T-helper 1 cell treated with Interleukin-12 subunit alpha and Interleukin-12 subunit beta and Interleukin-4 antibody, amounts not matched to agents 30 ng/mL and 1 ng/mL, for 36 hours (primary cell): ENCODE data around the gene TCP11. TPM values are rescaled to one million over a fixed set of nuclear protein-coding genes. Genes with fewer than 3 reads are reported as not detected.
"Not testable (repeated sequence)": the region's sequence is repeated elsewhere in the genome, so short reads cannot be mapped to it uniquely, and the experiment has no call there.

Experiments
- intact Hi-C: fragments of 100-400 bp; cut with micrococcal nuclease; formaldehyde crosslinking; loops from one replicate; pipeline ENCODE4 v1.15.1; 2024
- total RNA-seq: library from RNA; stranded (reverse); gene quantifications from 2 replicates; pipeline ENCODE4 v1.2.3, GENCODE V29; 2022

Gene TCP11
- total RNA-seq, 1 donor from 2014 or later: not detected

GRCh38 chr6:35148167-35148741 lies 7.1 kb upstream of the TCP11 start:
- intact Hi-C loops: loop anchor here (1.0 to 10.0 kb wide), 3 partner anchors 57 to 263 kb away; partner anchors contain the start of genes ANKS1A and TAF11

DNA sequence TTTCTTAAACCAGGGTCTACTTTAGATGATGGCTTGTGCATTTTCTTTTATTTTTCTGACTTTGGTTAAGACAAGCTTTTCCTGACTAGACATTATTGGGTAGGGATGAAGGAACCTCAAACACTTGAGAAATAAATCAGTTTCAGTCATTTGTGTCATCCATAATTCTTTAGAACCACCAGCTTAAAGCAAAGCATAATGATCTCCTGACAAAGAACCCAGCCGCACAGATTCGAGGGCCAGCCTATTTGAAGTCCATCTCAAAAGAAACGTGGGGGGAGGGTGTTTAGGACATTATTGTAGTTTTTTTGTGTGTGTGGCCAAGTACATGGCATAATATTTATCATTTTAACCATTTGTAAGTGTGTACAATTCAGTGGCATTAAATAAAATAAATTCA lies 6.3 kb upstream of the TCP11 start:
- intact Hi-C loops: loop anchor here (10.0 kb wide), 1 partner anchor 263 kb away; the partner anchor contains the start of genes ANKS1A and TAF11

- intact Hi-C loops: loop anchor here (10.0 kb wide), 1 partner anchor 262 kb away; the partner anchor contains the start of genes ANKS1A and TAF11
Observed at GRCh38 chr6:35147026-35147425, 5.9 kb upstream of the TCP11 start.

- intact Hi-C loops: loop anchor here (1.0 to 10.0 kb wide), 2 partner anchors 95 to 262 kb away; partner anchors contain the start of genes ANKS1A and TAF11
Observed at GRCh38 chr6:35146453-35146852, 5.3 kb upstream of the TCP11 start.

DNA sequence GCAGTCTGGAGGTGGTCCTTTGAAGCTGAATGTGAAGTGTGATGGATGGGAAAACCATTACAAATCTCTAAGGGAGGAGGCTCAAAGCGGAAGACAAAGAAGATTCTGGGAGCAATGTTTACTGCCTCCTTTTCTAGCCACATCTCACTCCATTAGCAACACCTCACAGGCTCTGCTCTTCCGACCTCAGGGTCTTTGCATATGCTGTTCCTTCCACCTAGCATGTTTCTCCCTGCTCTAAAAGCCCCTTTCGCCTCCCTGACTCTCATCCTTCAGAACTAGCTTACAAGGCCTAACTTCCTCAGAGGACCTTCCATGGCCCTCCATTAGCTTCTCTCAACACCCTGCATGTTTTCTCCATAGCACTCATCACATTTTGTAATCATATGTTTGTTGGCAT lies 4.6 kb upstream of the TCP11 start:
- intact Hi-C loops: loop anchor here (1.0 to 10.0 kb wide), 2 partner anchors 96 to 261 kb away; partner anchors contain the start of genes ANKS1A and TAF11

DNA sequence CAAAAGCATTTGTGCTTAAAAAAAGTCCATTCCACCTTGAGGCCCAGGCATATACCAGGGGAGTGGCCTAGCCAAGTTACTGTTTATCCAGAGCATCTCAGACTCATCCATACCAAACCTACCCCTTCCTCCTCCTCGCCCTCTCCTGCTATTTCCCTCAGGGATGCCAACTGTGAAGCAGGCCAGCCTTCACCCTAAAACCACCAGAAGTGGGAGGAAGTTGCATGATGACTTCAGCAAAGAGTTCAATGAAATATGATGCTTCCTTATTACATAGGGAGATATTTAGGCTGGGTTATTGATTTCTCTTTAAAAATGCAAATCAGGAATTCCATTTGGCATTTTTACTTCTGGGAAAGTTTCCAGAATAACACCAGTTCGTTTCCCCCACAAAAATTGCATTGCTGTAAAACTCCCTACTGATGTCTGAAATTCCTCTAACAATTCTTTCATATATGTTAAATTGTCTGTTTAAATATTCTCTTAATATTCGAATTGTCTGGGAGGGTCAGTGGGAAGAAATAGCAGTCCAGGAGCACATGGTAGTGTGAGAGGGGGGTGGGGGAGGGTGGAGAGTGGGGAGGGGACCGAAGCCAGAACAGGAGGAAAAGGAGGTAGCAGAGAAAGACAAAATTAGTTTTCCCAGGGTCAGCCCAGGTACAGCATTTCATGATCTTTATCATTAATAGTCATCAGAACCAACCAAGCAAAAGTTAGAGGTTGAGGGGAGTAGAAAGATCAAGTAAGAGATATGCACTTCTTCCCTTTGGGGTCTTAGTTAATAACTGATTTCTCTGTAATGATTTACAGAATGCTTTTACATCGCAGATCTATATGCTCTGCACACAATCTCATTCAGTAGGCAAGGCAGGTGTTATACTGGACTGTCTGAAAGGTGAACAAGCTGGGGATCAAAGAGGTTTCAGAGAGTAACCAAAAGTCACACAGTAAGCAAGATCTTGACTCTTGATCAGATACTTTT lies 1.7 kb upstream of the TCP11 start:
- intact Hi-C loops: loop anchor here (5.0 to 10.0 kb wide), 2 partner anchors 258 to 351 kb away; partner anchors contain the start of genes ANKS1A, BLTP3A and TAF11

- intact Hi-C loops: loop anchor here (1.0 to 10.0 kb wide), 8 partner anchors 65 to 680 kb away; partner anchors contain the start of genes ANKS1A, BLTP3A and TAF11
Observed at GRCh38 chr6:35140639-35141006, 516 bp downstream of the TCP11 start.

GRCh38 chr6:35139924-35140638 lies 1.1 kb downstream of the TCP11 start:
- intact Hi-C loops: loop anchor here (1.0 to 10.0 kb wide), 8 partner anchors 65 to 680 kb away; partner anchors contain the start of genes ANKS1A, BLTP3A and TAF11

DNA sequence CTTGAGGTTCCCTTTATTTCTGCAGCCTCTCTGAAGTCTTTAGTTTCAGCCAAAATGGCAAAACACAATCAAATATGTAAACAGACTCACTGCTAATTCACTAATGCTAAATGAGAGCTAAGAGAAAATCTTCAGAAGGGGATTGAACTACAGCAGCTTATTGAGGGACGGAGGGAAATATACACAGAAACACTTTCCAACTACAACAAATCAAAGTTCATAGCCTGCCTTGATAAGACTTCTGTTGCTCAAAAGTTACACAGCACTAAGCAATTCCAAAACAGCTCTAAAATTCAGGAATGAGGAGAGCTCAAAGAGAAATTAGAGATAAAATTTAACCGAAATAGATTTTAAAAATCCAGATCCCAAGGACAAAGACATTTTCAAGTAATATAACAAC lies 1.7 kb downstream of the TCP11 start:
- intact Hi-C loops: no loop called here

DNA sequence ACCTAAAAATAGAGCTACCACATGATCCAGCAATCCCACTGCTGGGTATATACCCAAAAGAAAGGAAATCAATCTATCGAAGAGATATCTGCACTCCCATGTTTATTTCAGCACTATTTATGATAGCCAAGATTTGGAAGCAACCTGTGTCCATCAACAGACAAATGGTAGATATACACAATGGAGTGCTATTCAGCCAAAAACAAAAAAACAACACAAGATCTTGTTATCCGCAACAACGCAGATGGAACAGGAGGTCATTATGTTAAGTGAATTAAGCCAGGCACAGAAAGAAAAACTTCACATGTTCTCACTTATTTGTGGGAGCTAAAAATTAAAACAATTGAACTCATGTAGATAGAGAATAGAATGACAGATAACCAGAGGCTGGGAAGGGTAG lies 2.9 kb downstream of the TCP11 start:
- intact Hi-C loops: not testable (repeated sequence)

- intact Hi-C loops: no loop called here
Observed at GRCh38 chr6:35136185-35136584, 5.0 kb downstream of the TCP11 start.

DNA sequence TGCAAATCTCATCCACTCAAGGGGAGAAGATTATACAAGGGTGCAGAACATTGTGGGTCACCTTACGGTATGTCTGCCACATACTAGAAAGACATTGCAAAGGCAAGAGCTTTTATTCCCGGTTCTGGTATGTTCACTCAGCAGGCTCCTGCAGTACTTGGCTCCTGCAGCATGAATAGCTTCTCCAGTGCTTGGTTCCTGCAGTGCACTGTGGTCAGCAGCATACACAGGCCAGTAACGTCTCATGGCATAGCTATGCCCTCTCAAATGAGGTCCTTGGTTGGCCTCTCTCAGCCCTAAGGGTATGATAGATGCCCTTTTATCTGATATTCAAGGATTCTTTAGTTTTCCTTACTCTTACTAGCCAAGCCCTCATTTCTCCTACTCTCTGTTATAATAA lies 12.6 kb downstream of the TCP11 start:
- intact Hi-C loops: no loop called here

DNA sequence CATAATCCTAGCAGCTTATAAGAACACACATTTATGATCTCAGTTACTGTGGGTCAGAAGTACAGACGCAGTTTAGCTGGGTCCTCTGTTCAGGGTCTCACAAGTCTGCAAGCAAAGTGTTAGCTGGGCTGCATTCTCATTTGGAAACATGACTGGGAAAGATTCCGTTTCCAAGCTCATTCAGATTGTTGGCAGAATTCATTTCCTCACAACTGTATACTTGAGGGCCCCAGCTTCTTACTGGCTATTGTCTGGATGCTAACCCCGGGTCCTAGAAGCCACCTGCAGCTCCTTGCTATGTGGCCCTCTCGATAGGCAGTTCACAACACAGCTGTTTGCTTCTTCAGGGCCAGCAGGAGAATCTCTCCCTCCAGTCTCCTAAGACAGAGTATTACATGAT lies 13.1 kb downstream of the TCP11 start:
- intact Hi-C loops: no loop called here

- intact Hi-C loops: no loop called here
Observed at GRCh38 chr6:35124356-35124755, 16.8 kb downstream of the TCP11 start.

GRCh38 chr6:35120746-35121145 lies 20.4 kb downstream of the TCP11 start:
- intact Hi-C loops: no loop called here

- intact Hi-C loops: no loop called here
Observed at GRCh38 chr6:35108309-35108885, 32.7 kb downstream of the TCP11 start.

DNA sequence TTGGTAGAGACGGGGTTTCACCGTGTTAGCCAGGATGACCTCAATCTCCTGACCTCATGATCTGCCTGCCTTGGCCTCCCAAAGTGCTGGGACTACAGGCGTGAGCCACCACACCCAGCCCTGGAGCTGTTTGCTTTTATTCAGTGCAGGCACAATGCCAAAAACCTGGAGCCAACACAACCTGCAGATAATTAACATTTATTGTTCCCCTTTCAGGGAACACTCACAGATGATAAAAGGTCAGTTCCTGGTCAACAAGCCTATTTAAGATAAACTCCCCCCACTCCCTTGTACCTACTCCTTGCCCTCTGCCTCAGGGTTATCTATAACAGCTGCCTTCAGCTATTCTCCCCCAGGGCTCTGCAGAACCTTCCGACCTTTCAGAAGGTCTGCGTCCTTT lies 33.4 kb downstream of the TCP11 start:
- intact Hi-C loops: not testable (repeated sequence)

DNA sequence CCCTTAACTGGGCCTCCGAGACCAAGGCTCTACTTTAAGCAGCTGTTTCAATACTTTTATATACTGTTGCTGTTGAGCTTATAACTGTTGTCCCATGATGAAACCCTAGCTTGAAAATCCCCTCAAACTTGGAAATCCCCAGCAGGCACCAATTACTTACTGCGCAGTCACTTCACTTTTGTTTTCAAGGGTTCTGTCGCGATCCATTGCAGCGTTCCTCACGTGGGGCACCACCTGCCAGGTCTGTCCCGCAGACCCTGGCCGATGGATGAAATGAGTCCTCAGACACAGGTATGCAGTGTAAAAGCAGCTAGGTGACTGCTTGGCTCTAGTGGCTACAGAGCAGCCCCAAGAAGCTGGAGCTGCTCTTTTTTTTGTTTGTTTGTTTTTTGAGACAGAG lies 33.9 kb downstream of the TCP11 start:
- intact Hi-C loops: not testable (repeated sequence)

GRCh38 chr6:35106061-35106460 lies 35.1 kb downstream of the TCP11 start:
- intact Hi-C loops: not testable (repeated sequence)

DNA sequence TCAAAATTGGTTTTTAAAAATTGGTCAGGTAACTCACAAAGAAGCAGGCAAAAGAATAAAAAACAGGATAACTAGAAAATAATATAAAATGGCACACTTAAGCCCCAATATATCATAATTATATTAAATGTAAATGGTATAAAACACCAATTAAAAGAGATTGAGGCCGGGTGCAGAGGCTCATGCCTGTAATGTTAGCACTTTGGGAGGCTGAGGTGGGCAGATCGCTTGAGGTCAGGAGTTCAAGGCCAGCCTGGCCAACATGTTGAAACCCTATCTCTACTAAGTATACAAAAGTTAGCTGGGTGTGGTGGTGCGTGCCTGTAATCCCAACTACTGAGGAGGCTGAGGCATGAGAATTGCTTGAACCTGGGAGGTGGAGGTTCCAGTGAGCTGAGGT lies 36.1 kb downstream of the TCP11 start:
- intact Hi-C loops: no loop called here

GRCh38 chr6:35099116-35099515 lies 42.0 kb downstream of the TCP11 start:
- intact Hi-C loops: no loop called here
